K562 (cell line): ENCODE measurements around the gene KBTBD2. TPM values are rescaled to one million over a fixed set of nuclear protein-coding genes. Genes with fewer than 3 reads are reported as not detected.

ENCODE experiments used
- ARID3A ChIP-seq: IDR thresholded peaks from 2 replicates; pipeline ENCODE4 v1.6.1; 2012; ENCODE audit warnings: low read depth, low read length, improper control_type of control experiment, borderline replicate concordance
- BACH1 ChIP-seq: fragments of 200-800 bp; sonication (Bioruptor generic); IDR thresholded peaks from 2 replicates; pipeline ENCODE4 v1.6.1; 2016; ENCODE audit warnings: missing genetic modification characterization, missing compliant biosample characterization
- DPF2 ChIP-seq: fragments of 450-650 bp; IDR thresholded peaks from 2 replicates; pipeline ENCODE4 v1.6.1; 2016
- E2F8 ChIP-seq: fragments of 450-650 bp; IDR thresholded peaks from 2 replicates; pipeline ENCODE4 v1.7.1; 2018; ENCODE audit warnings: mild to moderate bottlenecking, low read depth; ENCODE audit not compliant: partially characterized antibody
- ERF ChIP-seq: fragments of 450-650 bp; formaldehyde crosslinking; IDR thresholded peaks from 2 replicates; pipeline ENCODE4 v1.4.0; 2020; ENCODE audit warnings: mild to moderate bottlenecking, mixed read lengths
- ETS1 ChIP-seq: conservative IDR thresholded peaks from 2 replicates; pipeline ENCODE4 v1.6.1; 2011; ENCODE audit warnings: low read depth, mild to moderate bottlenecking, low read length; ENCODE audit not compliant: control insufficient read depth
- FOSL1 ChIP-seq: fragments of 200-800 bp; sonication (Bioruptor generic); conservative IDR thresholded peaks from 2 replicates; pipeline ENCODE4 v1.6.1; 2016; ENCODE audit warnings: missing genetic modification characterization, missing compliant biosample characterization
- FOXK2 ChIP-seq, 2 experiments: fragments of 450-650 bp; IDR thresholded peaks in 1 of 2; conservative IDR thresholded peaks in 1 of 2; 2 replicates each; pipeline ENCODE4 v1.6.1; 2016; ENCODE audit warnings: low read depth in 2 of 2, mild to moderate bottlenecking in 1 of 2
- HDGF ChIP-seq: fragments of 450-650 bp; IDR thresholded peaks from 2 replicates; pipeline ENCODE4 v1.6.1; 2016
- HNRNPUL1 ChIP-seq: fragments of 200-400 bp; formaldehyde crosslinking; IDR thresholded peaks from 2 replicates; pipeline ENCODE4 v1.6.1; 2017; ENCODE audit warnings: low read length
- ILK ChIP-seq: fragments of 450-650 bp; IDR thresholded peaks from 2 replicates; pipeline ENCODE4 v1.6.1; 2016; ENCODE audit warnings: missing genetic modification characterization, low read depth, mild to moderate bottlenecking, missing compliant biosample characterization, moderate library complexity, borderline replicate concordance
- L3MBTL2 ChIP-seq: fragments of 450-650 bp; IDR thresholded peaks from 2 replicates; pipeline ENCODE4 v1.6.1; 2016; ENCODE audit warnings: mild to moderate bottlenecking, moderate library complexity
- MEF2D ChIP-seq: conservative IDR thresholded peaks from 2 replicates; pipeline ENCODE4 v1.6.1; 2016; ENCODE audit warnings: low read depth, missing genetic modification characterization, missing compliant biosample characterization
- MYC ChIP-seq, 2 experiments: fragments of 250-450 bp in 1 of 2; sonication (Bioruptor Pico) in 1 of 2; IDR thresholded peaks; 2 replicates each; pipeline versions ENCODE4 v1.5.1 to v1.6.1; 2012 to 2021; ENCODE audit warnings: low read depth in 2 of 2, borderline replicate concordance in 1 of 2, improper control_type of control experiment in 1 of 2, low read length in 1 of 2, mild to moderate bottlenecking in 1 of 2, moderate library complexity in 1 of 2
- NBN ChIP-seq: fragments of 450-650 bp; IDR thresholded peaks from 2 replicates; pipeline ENCODE4 v1.6.1; 2016; ENCODE audit warnings: low read depth, mild to moderate bottlenecking
- PHTF2 ChIP-seq: fragments of 250-450 bp; sonication (Bioruptor Pico); IDR thresholded peaks from 2 replicates; pipeline ENCODE4 v1.5.0; 2021; ENCODE audit warnings: mild to moderate bottlenecking
- RBM17 ChIP-seq: fragments of 200-400 bp; formaldehyde crosslinking; IDR thresholded peaks from 2 replicates; pipeline ENCODE4 v1.6.1; 2017; ENCODE audit warnings: low read depth, mild to moderate bottlenecking, low read length, borderline replicate concordance
- STAT5B ChIP-seq: fragments of 250-450 bp; sonication (Bioruptor Pico); IDR thresholded peaks from 2 replicates; pipeline ENCODE4 v1.8.0; 2021; ENCODE audit warnings: mild to moderate bottlenecking, inconsistent platforms
- ZBTB26 ChIP-seq: fragments of 450-650 bp; formaldehyde crosslinking; IDR thresholded peaks from 2 replicates; pipeline ENCODE4 v1.4.0; 2022; ENCODE audit warnings: missing genetic modification characterization
- ZFX ChIP-seq: sonication (generic); formaldehyde crosslinking; IDR thresholded peaks from 2 replicates; pipeline ENCODE4 v1.8.0; 2022; ENCODE audit warnings: mild to moderate bottlenecking, missing genetic modification reagents, moderate library complexity
- ZNF780A ChIP-seq: fragments of 250-450 bp; sonication (Bioruptor Pico); IDR thresholded peaks from 2 replicates; pipeline ENCODE4 v1.5.0; 2021; ENCODE audit warnings: mild to moderate bottlenecking
- ZZZ3 ChIP-seq: fragments of 450-650 bp; IDR thresholded peaks from 2 replicates; pipeline ENCODE4 v1.6.1; 2016; ENCODE audit warnings: antibody characterized with exemption, mild to moderate bottlenecking, moderate library complexity
- polyA plus RNA-seq, 8 experiments: library from polyadenylated mRNA; depleted of rRNA in 4 of 8; stranded (reverse) in 5 of 8; unstranded in 3 of 8; fragments of >200 nt; fragmentation: Nextera tagmentation in 2 of 8; fragmentation: Illumina TruSeq in 1 of 8; extraction: Ambion mirVana in 2 of 8; extraction: Trizol in 1 of 8; gene quantifications; 2 replicates each; pipeline versions ENCODE4 v1.2.1 to v1.2.3, GENCODE V29; 2011 to 2014; ENCODE audit warnings: inconsistent platforms in 1 of 8, missing spikeins in 1 of 8
- total RNA-seq, 7 experiments: library from RNA; depleted of rRNA in 6 of 7; stranded (reverse); fragments of >200 nt in 6 of 7; fragmentation: Illumina TruSeq in 2 of 7; extraction: Trizol in 2 of 7; gene quantifications; 2 replicates each; pipeline versions ENCODE4 v1.2.1 to v1.2.3, GENCODE V29; 2011 to 2021; ENCODE audit warnings: low replicate concordance in 1 of 7

KBTBD2 gene
- total and polyA plus RNA-seq, 9 of the 15 experiments (the other 6 are each of a cell fraction or from before 2014, with no cell fraction given): 22.8 to 62.2 (median 30.8) TPM

DNA sequence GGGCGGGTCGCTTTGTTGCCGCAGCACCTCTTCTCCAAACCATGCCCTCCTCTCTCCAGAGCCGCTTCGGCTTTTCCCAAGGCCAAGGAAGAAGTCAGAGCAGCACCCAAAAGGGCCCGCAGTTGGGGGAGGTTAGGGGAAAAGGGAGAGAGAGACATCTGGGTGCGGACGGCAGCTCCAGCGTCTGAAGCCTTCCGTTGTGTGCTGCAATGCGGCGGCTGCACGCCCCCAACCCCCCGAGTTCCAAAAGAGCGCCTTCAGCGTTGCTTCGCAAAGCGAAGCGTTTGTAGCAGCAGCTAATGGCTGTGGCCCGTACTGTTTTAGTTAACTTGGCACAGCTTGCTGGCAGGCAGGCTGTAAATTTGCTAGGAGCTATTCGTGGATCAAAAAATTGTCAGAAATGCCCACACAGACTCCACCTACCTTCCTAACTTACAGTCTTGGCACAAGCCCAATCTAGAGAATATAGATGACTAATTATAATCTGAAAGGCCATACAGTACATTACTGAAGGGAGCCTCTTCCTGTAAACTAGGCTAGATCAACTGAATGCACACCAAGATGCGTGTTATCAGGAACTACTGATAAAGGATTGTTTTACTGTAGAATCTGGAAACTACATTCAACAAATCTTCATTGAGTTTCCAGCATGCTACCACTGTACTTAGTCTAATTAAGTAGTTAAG, 1.1 kb upstream of the KBTBD2 start (continued):
- TF ChIP-seq RBM17 (no peak), L3MBTL2 (no peak), ARID3A (peak; percentile 92), HNRNPUL1 (no peak), FOSL1 (tag) (peak; percentile 61), MEF2D (tag) (no peak), BACH1 (tag) (peak; percentile 42; the same call in 1 of the 2 replicates), ZBTB26 (CRISPR knock-in tag) (no peak), HDGF (no peak), ZFX (CRISPR knock-in tag) (peak; percentile 69; the same call in 1 of the 2 replicates), FOXK2 (conservative IDR thresholded peaks at IDR 0.05 in 1 of 2, IDR thresholded peaks at IDR 0.05 in 1 of 2; ENCODE audit: low read depth in 2 of 2) (peak in 1 of 2 experiments; percentile 35; a peak in 1 of 4 replicates), PHTF2 (CRISPR knock-in tag) (no peak), ETS1 (no peak), NBN (no peak), E2F8 (no peak), ZZZ3 (no peak), MYC (IDR thresholded peaks at IDR 0.05; ENCODE audit: low read depth, low read length) (no peak), MYC (CRISPR knock-in tag; IDR thresholded peaks at IDR 0.05; ENCODE audit: borderline replicate concordance, low read depth) (no peak; the same call in 1 of the 2 replicates), ZNF780A (CRISPR knock-in tag) (no peak), ERF (CRISPR knock-in tag) (0 out of 2 replicates have a peak, but pooled peaks have one; percentile 7), STAT5B (CRISPR knock-in tag) (no peak), ILK (tag) (no peak), DPF2 (peak; percentile 83)
